Left lung (tissue), 10 donors: ENCODE measurements around the gene ATG9B. TPM values are rescaled to one million over a fixed set of nuclear protein-coding genes. Genes with fewer than 3 reads are reported as not detected.

Source experiments
- ATAC-seq: fragments of 200-7000 bp; cut with Tn5 transposase; one replicate; pipeline ENCODE4 v1.9.1; 2020; ENCODE audit warnings: moderate library complexity
- DNase-seq, 4 donors: peaks; one replicate each; pipeline ENCODE4 v3.0.0-alpha.2; 2013 to 2020
- H3K27ac ChIP-seq, 2 donors: fragments of 200-600 bp; sonication (generic) in 1 of 2; one replicate each; pipeline versions ENCODE4 v1.5.0 to v1.8.0; 2020 to 2021
- H3K27me3 ChIP-seq, 2 donors: fragments of 200-600 bp; sonication (generic) in 1 of 2; one replicate each; pipeline versions ENCODE4 v1.5.0 to v1.8.0; 2020 to 2021
- H3K36me3 ChIP-seq, 2 donors: fragments of 200-600 bp; sonication (generic) in 1 of 2; one replicate each; pipeline versions ENCODE4 v1.5.0 to v1.8.0; 2020 to 2021
- H3K4me1 ChIP-seq, 2 donors: fragments of 200-600 bp; one replicate each; pipeline ENCODE4 v1.8.0; 2021
- H3K4me3 ChIP-seq, 2 donors: fragments of 200-600 bp; sonication (generic) in 1 of 2; one replicate each; pipeline versions ENCODE4 v1.5.0 to v1.8.0; 2020 to 2021; ENCODE audit warnings: mild to moderate bottlenecking in 1 of 2
- H3K9me3 ChIP-seq, 2 donors: fragments of 200-600 bp; sonication (generic) in 1 of 2; one replicate each; pipeline versions ENCODE4 v1.5.0 to v1.8.0; 2020 to 2021
- intact Hi-C, 2 donors: fragments of 100-400 bp; cut with DNase I; formaldehyde crosslinking; loops; one replicate each; pipeline versions ENCODE4 v1.11.2 to v1.14.2; 2022
- polyA plus RNA-seq, 6 donors: library from polyadenylated mRNA; unstranded; fragments of 120-200 nt; gene quantifications; one replicate each; pipeline ENCODE4 v1.2.1, GENCODE V29; 2013; ENCODE audit not compliant: insufficient read length in 6 of 6
- total RNA-seq, 2 donors: library from RNA; stranded (reverse); fragmentation: NEBNext Ultra II Directional; extraction: Animal tissue kit (Norgen Biotek cat#: 25700); gene quantifications; one replicate each; pipeline ENCODE4 v1.2.1, GENCODE V29; 2021
- TF ChIP-seq, protein P1 (sequence below), 2 donors: fragments of 200-600 bp; sonication (generic) in 1 of 2; IDR thresholded peaks; one replicate each; pipeline versions ENCODE4 v1.5.0 to v1.8.0; 2021; ENCODE audit warnings: antibody characterized with exemption in 2 of 2
- donor health status: DM: no; HTN: yes; CAD: no.
- donor health status: DM: no; HTN: no; CAD: no.

The ATG9B gene
- total and polyA plus RNA-seq, 8 donors = 0.68 to 7.1 (median 3.6) TPM

DNA sequence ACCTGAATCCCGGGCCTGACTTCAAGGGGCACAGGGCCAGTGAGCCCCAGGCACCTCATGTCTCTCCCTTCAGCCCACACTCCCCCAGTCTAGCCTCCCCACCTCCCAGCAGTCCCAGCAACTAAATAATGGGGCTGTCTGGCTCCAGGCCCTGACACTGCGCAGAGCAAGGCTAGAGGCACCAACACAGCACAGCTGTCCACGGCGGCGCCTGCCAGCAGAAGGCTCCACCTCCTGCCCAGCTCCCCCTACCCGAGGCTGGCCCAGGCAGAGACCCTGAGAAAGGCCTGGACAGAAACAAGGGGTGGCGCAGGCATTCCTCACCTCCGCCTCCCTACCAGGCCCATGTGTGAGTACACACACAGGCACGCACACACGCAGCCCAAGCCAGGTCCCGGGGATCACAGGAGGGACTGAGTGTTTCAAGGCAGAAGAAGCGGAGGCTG, 52.2 kb downstream of the ATG9B start:
- no peak overlapping the region for H3K27ac ChIP-seq
- peak; percentile 13 for ATAC-seq
- no peak overlapping the region for H3K4me3 ChIP-seq
- H3K4me1 ChIP-seq = peaks cover 14 to 35% of the 10 kb centered on the region in 2 donors
- TF ChIP-seq, protein P1, sequence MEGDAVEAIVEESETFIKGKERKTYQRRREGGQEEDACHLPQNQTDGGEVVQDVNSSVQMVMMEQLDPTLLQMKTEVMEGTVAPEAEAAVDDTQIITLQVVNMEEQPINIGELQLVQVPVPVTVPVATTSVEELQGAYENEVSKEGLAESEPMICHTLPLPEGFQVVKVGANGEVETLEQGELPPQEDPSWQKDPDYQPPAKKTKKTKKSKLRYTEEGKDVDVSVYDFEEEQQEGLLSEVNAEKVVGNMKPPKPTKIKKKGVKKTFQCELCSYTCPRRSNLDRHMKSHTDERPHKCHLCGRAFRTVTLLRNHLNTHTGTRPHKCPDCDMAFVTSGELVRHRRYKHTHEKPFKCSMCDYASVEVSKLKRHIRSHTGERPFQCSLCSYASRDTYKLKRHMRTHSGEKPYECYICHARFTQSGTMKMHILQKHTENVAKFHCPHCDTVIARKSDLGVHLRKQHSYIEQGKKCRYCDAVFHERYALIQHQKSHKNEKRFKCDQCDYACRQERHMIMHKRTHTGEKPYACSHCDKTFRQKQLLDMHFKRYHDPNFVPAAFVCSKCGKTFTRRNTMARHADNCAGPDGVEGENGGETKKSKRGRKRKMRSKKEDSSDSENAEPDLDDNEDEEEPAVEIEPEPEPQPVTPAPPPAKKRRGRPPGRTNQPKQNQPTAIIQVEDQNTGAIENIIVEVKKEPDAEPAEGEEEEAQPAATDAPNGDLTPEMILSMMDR (IDR thresholded peaks at IDR 0.05) = no peak
- no peaks in the 10 kb centered on the region for H3K9me3 ChIP-seq
- H3K27me3 ChIP-seq = peaks cover 20 to 88% of the 10 kb centered on the region in 2 donors
- no peaks in the 10 kb centered on the region for H3K36me3 ChIP-seq
- intact Hi-C loops = no loop called here
- DNase-seq = peak in 3 of 4 donors; percentile 76 to 90 (median 86)

DNA sequence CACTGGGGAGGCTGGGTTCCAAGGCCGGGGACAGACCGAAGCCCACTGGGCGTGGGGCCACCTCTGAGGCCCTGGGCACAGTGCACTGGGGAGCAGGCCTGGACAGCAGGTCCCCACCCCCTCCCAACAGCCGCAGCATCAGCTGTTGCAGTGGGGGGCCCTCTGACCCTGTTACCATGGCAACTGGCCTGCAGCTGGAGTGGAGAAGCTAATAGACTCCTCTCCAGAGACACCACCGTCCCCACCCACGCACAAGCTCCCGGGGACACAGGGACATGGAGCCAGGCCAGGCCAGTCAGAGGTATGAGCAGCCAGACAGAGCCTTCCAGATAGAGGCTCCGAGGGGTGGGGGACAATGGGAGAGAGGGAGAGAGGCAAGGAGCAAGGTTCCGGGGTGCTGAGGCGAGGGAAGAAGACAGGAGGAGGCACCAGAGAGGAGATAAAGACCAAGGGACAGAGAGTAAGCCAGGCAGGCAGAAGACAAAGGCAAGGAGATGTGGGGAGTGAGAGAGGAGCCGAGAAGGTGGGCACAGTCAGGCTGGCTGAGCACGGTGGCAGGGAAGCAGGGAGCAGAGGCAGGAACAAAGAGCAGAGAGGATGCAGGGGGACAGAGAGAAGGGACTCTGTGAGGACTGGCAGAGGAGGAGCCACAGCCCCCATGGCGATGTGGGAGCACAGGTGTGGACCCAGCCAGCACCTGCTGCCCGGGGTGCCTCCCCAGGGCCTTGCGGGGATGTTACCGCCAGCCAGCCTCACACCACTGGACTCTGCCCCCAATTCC, 52.9 kb downstream of the ATG9B start:
- Histone ChIP-seq H3K9me3 (no peaks in the 10 kb centered on the region), H3K4me3 (no peak overlapping the region), H3K27ac (no peak overlapping the region), H3K27me3 (peaks cover 17 to 85% of the 10 kb centered on the region in 2 donors), H3K36me3 (no peaks in the 10 kb centered on the region), H3K4me1 (peaks cover 14 to 35% of the 10 kb centered on the region in 2 donors)
- ATAC-seq (no peak), DNase-seq (peak in 2 of 4 donors; percentile 44 to 62)
- intact Hi-C loops = no loop called here
- TF ChIP-seq, protein P1 (IDR thresholded peaks at IDR 0.05) = no peak

DNA sequence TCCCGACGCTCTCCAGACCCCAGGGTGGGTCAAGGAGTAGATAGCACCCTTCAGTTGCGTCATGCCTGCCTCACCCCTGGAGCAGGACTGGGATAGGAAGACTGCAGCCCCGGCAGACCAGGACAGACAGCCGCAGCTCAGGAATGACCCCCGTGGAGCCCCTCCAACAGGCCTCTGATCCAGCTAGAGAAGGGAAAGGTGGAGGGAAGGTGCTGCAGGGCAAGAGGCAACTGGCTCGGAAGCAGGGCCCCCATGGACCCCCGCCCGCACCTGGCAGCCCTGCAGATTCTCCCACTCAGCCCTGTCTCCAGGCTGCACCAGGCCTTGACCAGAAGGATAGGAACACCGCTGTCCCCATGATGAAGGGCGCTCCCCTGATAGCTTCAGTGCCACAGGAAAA, 53.9 kb downstream of the ATG9B start:
- peaks cover 14 to 31% of the 10 kb centered on the region in 2 donors for H3K4me1 ChIP-seq
- H3K9me3 ChIP-seq = no peaks in the 10 kb centered on the region
- peaks cover 15 to 81% of the 10 kb centered on the region in 2 donors for H3K27me3 ChIP-seq
- DNase-seq (peak in 1 of 4 donors; percentile 50), ATAC-seq (no peak)
- no peak overlapping the region for H3K4me3 ChIP-seq
- TF ChIP-seq, protein P1 (IDR thresholded peaks at IDR 0.05) = no peak
- no peaks in the 10 kb centered on the region for H3K36me3 ChIP-seq
- H3K27ac ChIP-seq = no peak overlapping the region
- intact Hi-C loops = no loop called here

DNA sequence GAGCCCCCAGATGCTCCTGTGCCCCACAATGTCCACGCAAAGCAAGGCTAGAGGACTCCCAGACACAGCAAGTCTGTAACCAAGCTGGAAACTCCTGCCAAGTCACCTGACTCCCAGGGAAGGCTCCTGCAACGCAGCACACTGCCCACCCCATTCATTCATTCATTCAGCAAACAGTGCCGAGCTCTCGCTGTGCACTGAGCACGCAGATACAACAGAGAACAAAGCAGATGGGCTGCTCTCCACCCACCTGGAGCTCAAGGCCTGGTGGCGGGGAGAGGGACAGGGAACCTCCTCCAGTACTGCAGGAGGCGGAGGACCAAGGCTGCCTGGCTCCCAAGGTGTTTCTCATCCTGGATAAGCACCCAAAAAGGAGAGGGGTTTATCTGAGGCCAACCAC, 54.8 kb downstream of the ATG9B start:
- intact Hi-C loops = no loop called here
- H3K27me3 ChIP-seq = peaks cover 7 to 81% of the 10 kb centered on the region in 2 donors
- TF ChIP-seq, protein P1 (IDR thresholded peaks at IDR 0.05) = no peak
- no peaks in the 10 kb centered on the region for H3K36me3 ChIP-seq
- H3K4me3 ChIP-seq = no peak overlapping the region
- no peaks in the 10 kb centered on the region for H3K9me3 ChIP-seq
- DNase-seq = peak in 1 of 4 donors; percentile 49
- no peak overlapping the region for H3K27ac ChIP-seq
- H3K4me1 ChIP-seq = peaks cover 10 to 25% of the 10 kb centered on the region in 2 donors
- no peak for ATAC-seq

DNA sequence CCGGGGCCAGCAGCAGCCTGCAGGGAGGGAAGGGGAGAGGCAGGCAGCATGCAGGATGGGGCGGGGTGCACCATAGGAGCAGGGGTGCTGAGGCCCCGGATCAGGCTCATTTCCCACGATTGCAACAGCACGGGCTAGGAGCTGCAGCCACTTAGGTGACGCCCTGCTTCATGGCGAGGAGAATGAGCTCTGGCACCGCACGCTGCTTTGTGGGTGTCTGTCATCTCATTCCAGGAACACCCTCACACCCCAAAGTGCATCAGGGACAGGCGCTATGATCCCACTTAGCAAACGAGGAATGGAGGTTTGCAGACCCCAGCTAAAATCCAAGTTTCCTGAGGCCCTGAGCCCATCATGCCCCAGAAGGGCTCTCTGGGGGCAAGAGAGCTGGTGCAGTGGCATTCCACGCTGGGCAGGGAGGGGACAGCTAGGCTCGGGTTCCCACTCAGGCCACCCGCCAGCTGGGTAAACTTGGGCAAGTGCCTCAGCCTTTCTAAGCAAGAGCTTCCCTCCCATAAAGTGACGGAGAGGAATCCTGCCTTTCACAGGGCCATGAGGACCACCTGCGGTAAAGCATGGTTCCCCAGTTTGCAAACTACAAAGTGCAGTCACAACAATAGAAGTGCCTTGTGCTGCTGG, 55.4 kb downstream of the ATG9B start:
- Histone ChIP-seq H3K27ac (no peak overlapping the region), H3K9me3 (no peaks in the 10 kb centered on the region), H3K36me3 (no peaks in the 10 kb centered on the region), H3K4me3 (no peak overlapping the region), H3K27me3 (peaks cover 2 to 80% of the 10 kb centered on the region in 2 donors), H3K4me1 (peaks cover 4 to 20% of the 10 kb centered on the region in 2 donors)
- TF ChIP-seq, protein P1 (IDR thresholded peaks at IDR 0.05) = no peak
- ATAC-seq = peak; percentile 45
- intact Hi-C loops = no loop called here
- DNase-seq = peak in 2 of 4 donors; percentile 46 to 70
